ENCODE data around the gene AVP.

DNA sequence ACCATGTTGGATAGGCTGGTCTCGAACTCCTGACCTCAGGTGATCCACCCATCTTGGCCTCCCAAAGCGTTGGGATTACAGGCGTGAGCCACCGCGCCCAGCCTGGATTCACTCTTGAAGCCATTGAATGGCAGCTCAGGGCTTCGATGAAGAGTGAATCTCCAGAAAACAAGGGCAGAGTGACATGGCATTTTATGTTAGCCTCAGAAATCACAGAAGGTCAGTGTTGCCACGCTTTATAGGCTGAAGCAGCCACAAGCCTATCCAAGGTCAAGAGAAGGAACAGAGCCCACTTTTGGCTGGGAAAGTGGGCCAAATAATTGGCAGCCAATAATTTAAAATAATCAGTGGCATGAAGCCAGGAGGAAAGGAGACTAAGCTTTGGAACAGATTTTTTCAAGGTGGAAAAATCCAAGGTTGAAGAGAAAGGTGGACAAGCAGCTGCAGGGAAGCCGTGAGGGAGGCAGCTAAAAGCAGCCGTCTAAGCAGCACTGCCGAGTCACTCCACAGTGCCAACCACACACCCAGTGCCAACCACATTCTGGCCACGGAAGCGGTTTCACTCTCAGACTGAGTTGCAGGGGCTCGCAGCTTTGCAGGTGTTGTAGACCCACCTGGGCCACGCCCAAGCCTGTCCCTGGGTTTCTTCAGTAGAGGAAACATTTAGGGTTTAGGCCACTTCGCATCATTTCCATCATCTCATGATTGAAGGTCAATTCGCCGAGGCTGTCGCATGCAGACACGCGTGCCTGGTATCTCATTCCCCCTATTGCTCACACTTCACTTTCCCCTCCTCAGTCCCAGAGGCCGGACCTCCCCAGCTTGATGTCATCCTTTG, 17.4 kb upstream of the AVP start:
- TF ChIP-seq, protein P1, sequence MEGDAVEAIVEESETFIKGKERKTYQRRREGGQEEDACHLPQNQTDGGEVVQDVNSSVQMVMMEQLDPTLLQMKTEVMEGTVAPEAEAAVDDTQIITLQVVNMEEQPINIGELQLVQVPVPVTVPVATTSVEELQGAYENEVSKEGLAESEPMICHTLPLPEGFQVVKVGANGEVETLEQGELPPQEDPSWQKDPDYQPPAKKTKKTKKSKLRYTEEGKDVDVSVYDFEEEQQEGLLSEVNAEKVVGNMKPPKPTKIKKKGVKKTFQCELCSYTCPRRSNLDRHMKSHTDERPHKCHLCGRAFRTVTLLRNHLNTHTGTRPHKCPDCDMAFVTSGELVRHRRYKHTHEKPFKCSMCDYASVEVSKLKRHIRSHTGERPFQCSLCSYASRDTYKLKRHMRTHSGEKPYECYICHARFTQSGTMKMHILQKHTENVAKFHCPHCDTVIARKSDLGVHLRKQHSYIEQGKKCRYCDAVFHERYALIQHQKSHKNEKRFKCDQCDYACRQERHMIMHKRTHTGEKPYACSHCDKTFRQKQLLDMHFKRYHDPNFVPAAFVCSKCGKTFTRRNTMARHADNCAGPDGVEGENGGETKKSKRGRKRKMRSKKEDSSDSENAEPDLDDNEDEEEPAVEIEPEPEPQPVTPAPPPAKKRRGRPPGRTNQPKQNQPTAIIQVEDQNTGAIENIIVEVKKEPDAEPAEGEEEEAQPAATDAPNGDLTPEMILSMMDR (IDR thresholded peaks at IDR 0.05; ENCODE audit: low read depth, low read length), result no peak
- TF ChIP-seq POLR2A (IDR thresholded peaks at IDR 0.05; ENCODE audit: extremely low read depth, insufficient read length) (no peak), MYC (IDR thresholded peaks at IDR 0.05; ENCODE audit: low read depth, low read length) (no peak)

Data from NB4 (cell line).